DLD1 (cell line): ENCODE measurements around the gene CDV3.

Experiments
- in situ Hi-C: cut with HindIII; loops from 2 replicates; pipeline ENCODE4 v1.10.0; 2017; ENCODE audit warnings: low sequenced_read_pairs

CDV3 gene

DNA sequence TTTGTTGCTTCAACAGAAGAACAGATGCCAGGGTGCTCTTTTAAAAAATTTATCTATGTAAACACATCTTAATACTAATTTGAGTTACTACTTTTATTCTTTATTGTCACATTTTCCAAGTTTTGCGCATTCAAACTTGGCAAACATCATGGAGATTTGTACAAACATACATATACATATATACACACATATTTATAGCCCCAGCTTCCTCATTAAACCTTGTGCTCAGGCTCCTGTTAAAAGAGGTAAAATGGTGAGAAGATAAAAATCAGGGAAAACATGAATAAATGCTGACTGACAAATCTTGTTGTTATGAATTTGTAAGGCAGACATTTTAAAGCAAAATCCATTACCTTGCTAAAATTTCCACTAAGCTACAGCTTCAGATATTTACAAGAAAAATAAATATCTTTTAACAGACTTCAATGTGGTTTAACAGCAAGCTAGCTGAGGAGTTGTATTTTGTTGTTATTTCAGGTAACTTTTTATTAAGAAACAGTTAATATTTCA, 27.1 kb downstream of the CDV3 start:
- in situ Hi-C loops, result no loop called here

- in situ Hi-C loops, result no loop called here
Observed at GRCh38 chr3:133606342-133606741, 32.9 kb downstream of the CDV3 start.

DNA sequence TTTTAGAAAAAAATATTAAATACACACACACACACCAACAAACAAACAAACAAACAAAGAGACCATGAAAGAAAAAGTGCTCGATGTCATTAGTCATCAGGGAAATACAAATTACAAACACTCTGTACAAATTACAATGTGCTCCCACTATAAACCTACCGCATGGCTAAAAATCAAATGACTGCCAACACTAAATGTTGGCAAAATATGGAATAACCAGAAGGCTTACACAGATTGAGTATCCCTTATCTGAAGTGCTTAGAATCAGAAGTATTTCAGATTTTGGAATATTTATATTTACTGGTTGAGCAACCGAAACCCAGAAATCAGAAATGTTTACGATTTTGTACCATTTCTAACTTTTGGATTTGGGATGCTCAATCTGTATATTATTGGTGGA, 33.4 kb downstream of the CDV3 start:
- in situ Hi-C loops, result no loop called here

- in situ Hi-C loops, result no loop called here
Observed at GRCh38 chr3:133607816-133608215, 34.3 kb downstream of the CDV3 start.

DNA sequence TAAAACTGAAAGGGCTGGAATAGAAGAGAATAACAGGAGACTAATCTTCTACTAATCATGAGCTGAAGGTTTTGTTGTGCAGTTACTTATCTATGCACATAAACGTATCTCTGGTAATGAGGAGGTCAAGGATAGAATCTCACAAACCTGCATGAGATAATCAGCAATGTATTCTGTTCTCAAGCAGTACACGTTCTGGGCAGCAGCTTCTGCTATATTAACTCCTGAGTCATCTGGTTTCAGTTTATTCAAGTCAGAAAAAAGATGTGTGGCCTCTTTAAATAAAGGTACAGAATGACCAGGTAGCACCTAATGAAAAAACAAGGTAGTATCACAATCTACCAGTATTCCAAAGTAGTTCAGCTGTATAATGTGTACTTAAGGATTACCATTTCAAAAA, 34.9 kb downstream of the CDV3 start:
- in situ Hi-C loops, result no loop called here

GRCh38 chr3:133610031-133610430, 36.5 kb downstream of the CDV3 start:
- in situ Hi-C loops, result no loop called here

GRCh38 chr3:133611534-133611933, 38.0 kb downstream of the CDV3 start:
- in situ Hi-C loops, result no loop called here

DNA sequence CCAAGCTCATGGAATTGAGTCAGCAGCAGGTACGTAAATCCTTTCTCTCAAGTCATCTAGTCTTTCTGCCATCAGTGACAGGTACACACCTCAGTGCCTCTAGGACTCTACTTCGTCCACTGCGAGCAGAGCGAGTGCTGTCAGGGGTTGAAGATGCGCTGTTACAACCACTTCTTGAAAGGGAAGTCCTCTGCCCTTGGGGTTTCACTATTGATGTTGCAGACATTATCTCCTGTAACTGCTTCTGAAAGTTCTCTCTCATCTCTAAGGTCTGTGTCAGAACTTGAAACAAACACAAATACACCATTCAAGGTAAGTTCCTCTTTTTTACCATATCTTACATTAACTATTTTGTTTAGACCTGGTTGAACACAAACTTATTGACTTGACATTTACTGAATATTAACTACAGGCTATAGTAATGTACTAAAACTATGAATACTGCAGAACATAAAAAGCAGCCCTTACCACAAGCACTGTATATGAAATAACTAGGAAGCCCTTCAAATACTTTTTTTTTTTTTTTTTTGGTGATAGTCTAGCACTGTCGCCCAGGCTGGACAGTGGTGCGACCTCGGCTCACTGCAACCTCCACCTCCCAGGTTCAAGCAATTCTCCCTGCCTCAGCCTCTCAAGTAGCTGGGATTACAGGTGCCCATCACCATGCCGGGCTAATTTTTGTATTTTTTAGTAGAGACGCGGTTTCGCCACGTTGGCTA, 46.7 kb downstream of the CDV3 start:
- in situ Hi-C loops, result no loop called here

DNA sequence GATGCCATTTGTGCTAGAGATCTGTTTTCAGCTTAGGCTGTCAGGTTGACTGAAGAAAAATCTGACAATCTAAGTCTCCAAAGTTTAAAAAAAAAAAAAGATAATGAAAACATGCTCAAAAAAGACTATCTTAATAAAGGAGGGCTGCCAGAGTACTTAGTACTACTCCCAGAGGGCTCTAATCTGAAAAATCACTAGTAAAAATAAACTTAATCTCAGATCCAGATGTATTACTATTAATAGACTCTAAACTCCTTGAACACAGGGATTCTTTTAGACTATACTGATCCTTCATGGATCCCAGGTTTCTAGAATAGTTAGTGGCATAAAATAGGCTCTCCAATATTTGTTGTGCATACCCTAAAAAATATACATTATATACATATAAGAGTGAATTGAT, 54.3 kb downstream of the CDV3 start:
- in situ Hi-C loops, result no loop called here

GRCh38 chr3:133629146-133629545, 55.7 kb downstream of the CDV3 start:
- in situ Hi-C loops, result no loop called here

- in situ Hi-C loops, result no loop called here
Observed at GRCh38 chr3:133633439-133633838, 60.0 kb downstream of the CDV3 start.
